ENCODE data around the gene ROCK2.

Gene ROCK2

GRCh38 chr2:11348209-11348749 is 3.8 kb upstream of the ROCK2 start:
- Histone ChIP-seq H3K36me3 (ENCODE audit: control insufficient read depth in 1 of 2, insufficient read depth in 2 of 2, low read length in 2 of 2) (peaks cover 0 to 9% of the 10 kb centered on the region in 2 donors), H3K4me1 (ENCODE audit: control insufficient read depth in 1 of 2, insufficient read depth in 2 of 2, low read length in 2 of 2) (peaks cover 0 to 3% of the 10 kb centered on the region in 2 donors), H3K27ac (ENCODE audit: low read length) (no peak overlapping the region)

GRCh38 chr2:11347403-11347959 is 3.0 kb upstream of the ROCK2 start:
- Histone ChIP-seq H3K36me3 (ENCODE audit: control insufficient read depth in 1 of 2, insufficient read depth in 2 of 2, low read length in 2 of 2) (peaks cover 0 to 9% of the 10 kb centered on the region in 2 donors), H3K4me1 (ENCODE audit: control insufficient read depth in 1 of 2, insufficient read depth in 2 of 2, low read length in 2 of 2) (peaks cover 0 to 3% of the 10 kb centered on the region in 2 donors), H3K27ac (ENCODE audit: low read length) (no peak overlapping the region), H3K27me3 (ENCODE audit: low read depth, low read length) (no peaks in the 10 kb centered on the region), H3K9me3 (ENCODE audit: control insufficient read depth in 1 of 2, low read length in 2 of 2) (no peaks in the 10 kb centered on the region), H3K4me3 (ENCODE audit: low read depth in 1 of 2, low read length in 2 of 2) (no peak overlapping the region)

More at GRCh38 chr2:11348209-11348749, 3.8 kb upstream of the ROCK2 start:
- no peaks in the 10 kb centered on the region for H3K27me3 ChIP-seq (ENCODE audit: low read depth, low read length)
- no peaks in the 10 kb centered on the region for H3K9me3 ChIP-seq (ENCODE audit: control insufficient read depth in 1 of 2, low read length in 2 of 2)
- H3K4me3 ChIP-seq (ENCODE audit: low read depth in 1 of 2, low read length in 2 of 2), result no peak overlapping the region

GRCh38 chr2:11346023-11346482 is 1.6 kb upstream of the ROCK2 start:
- Histone ChIP-seq H3K4me3 (ENCODE audit: low read depth in 1 of 2, low read length in 2 of 2) (no peak overlapping the region), H3K27me3 (ENCODE audit: low read depth, low read length) (no peaks in the 10 kb centered on the region), H3K27ac (ENCODE audit: low read length) (peak overlapping the region; percentile 95), H3K4me1 (ENCODE audit: control insufficient read depth in 1 of 2, insufficient read depth in 2 of 2, low read length in 2 of 2) (peaks cover 0 to 13% of the 10 kb centered on the region in 2 donors), H3K9me3 (ENCODE audit: control insufficient read depth in 1 of 2, low read length in 2 of 2) (no peaks in the 10 kb centered on the region), H3K36me3 (ENCODE audit: control insufficient read depth in 1 of 2, insufficient read depth in 2 of 2, low read length in 2 of 2) (peaks cover 0 to 9% of the 10 kb centered on the region in 2 donors)

- Histone ChIP-seq H3K4me1 (ENCODE audit: control insufficient read depth in 1 of 2, insufficient read depth in 2 of 2, low read length in 2 of 2) (peaks cover 0 to 19% of the 10 kb centered on the region in 2 donors), H3K27me3 (ENCODE audit: low read depth, low read length) (no peaks in the 10 kb centered on the region), H3K27ac (ENCODE audit: low read length) (peak overlapping the region; percentile 95), H3K36me3 (ENCODE audit: control insufficient read depth in 1 of 2, insufficient read depth in 2 of 2, low read length in 2 of 2) (peaks cover 0 to 9% of the 10 kb centered on the region in 2 donors), H3K9me3 (ENCODE audit: control insufficient read depth in 1 of 2, low read length in 2 of 2) (no peaks in the 10 kb centered on the region), H3K4me3 (ENCODE audit: low read depth in 1 of 2, low read length in 2 of 2) (peak overlapping the region; percentile 60 to 63)
These were observed 681 bp upstream of the ROCK2 start for GRCh38 chr2:11344956-11345677.

GRCh38 chr2:11343650-11344341 is 640 bp downstream of the ROCK2 start:
- Histone ChIP-seq H3K4me3 (ENCODE audit: low read depth in 1 of 2, low read length in 2 of 2) (peak overlapping the region; percentile 93 to 96), H3K27ac (ENCODE audit: low read length) (peak overlapping the region; percentile 82), H3K4me1 (ENCODE audit: control insufficient read depth in 1 of 2, insufficient read depth in 2 of 2, low read length in 2 of 2) (peaks cover 0 to 19% of the 10 kb centered on the region in 2 donors), H3K27me3 (ENCODE audit: low read depth, low read length) (no peaks in the 10 kb centered on the region), H3K36me3 (ENCODE audit: control insufficient read depth in 1 of 2, insufficient read depth in 2 of 2, low read length in 2 of 2) (peaks cover 0 to 9% of the 10 kb centered on the region in 2 donors), H3K9me3 (ENCODE audit: control insufficient read depth in 1 of 2, low read length in 2 of 2) (no peaks in the 10 kb centered on the region)

GRCh38 chr2:11343368-11343649 is 1.1 kb downstream of the ROCK2 start:
- H3K4me1 ChIP-seq (ENCODE audit: control insufficient read depth in 1 of 2, insufficient read depth in 2 of 2, low read length in 2 of 2), result peaks cover 0 to 19% of the 10 kb centered on the region in 2 donors

GRCh38 chr2:11342551-11343367 is 1.7 kb downstream of the ROCK2 start:
- Histone ChIP-seq H3K36me3 (ENCODE audit: control insufficient read depth in 1 of 2, insufficient read depth in 2 of 2, low read length in 2 of 2) (peaks cover 0 to 9% of the 10 kb centered on the region in 2 donors), H3K27me3 (ENCODE audit: low read depth, low read length) (no peaks in the 10 kb centered on the region), H3K4me3 (ENCODE audit: low read depth in 1 of 2, low read length in 2 of 2) (peak overlapping the region; percentile 93 to 96), H3K9me3 (ENCODE audit: control insufficient read depth in 1 of 2, low read length in 2 of 2) (no peaks in the 10 kb centered on the region), H3K27ac (ENCODE audit: low read length) (peak overlapping the region; percentile 82), H3K4me1 (ENCODE audit: control insufficient read depth in 1 of 2, insufficient read depth in 2 of 2, low read length in 2 of 2) (peaks cover 0 to 19% of the 10 kb centered on the region in 2 donors)

More at GRCh38 chr2:11343368-11343649, 1.1 kb downstream of the ROCK2 start:
- Histone ChIP-seq H3K36me3 (ENCODE audit: control insufficient read depth in 1 of 2, insufficient read depth in 2 of 2, low read length in 2 of 2) (peaks cover 0 to 9% of the 10 kb centered on the region in 2 donors), H3K27ac (ENCODE audit: low read length) (peak overlapping the region; percentile 82), H3K4me3 (ENCODE audit: low read depth in 1 of 2, low read length in 2 of 2) (peak overlapping the region; percentile 93 to 96), H3K27me3 (ENCODE audit: low read depth, low read length) (no peaks in the 10 kb centered on the region), H3K9me3 (ENCODE audit: control insufficient read depth in 1 of 2, low read length in 2 of 2) (no peaks in the 10 kb centered on the region)

- Histone ChIP-seq H3K4me1 (ENCODE audit: control insufficient read depth in 1 of 2, insufficient read depth in 2 of 2, low read length in 2 of 2) (peaks cover 0 to 16% of the 10 kb centered on the region in 2 donors), H3K9me3 (ENCODE audit: control insufficient read depth in 1 of 2, low read length in 2 of 2) (no peaks in the 10 kb centered on the region), H3K27me3 (ENCODE audit: low read depth, low read length) (no peaks in the 10 kb centered on the region), H3K36me3 (ENCODE audit: control insufficient read depth in 1 of 2, insufficient read depth in 2 of 2, low read length in 2 of 2) (peaks cover 0 to 9% of the 10 kb centered on the region in 2 donors), H3K4me3 (ENCODE audit: low read depth in 1 of 2, low read length in 2 of 2) (peak overlapping the region in 1 of 2 donors; percentile 2), H3K27ac (ENCODE audit: low read length) (peak overlapping the region; percentile 2)
These were observed 3.7 kb downstream of the ROCK2 start for GRCh38 chr2:11340717-11341116.

- H3K27ac ChIP-seq (ENCODE audit: low read length), result no peak overlapping the region
- no peaks in the 10 kb centered on the region for H3K9me3 ChIP-seq (ENCODE audit: control insufficient read depth in 1 of 2, low read length in 2 of 2)
- H3K27me3 ChIP-seq (ENCODE audit: low read depth, low read length), result no peaks in the 10 kb centered on the region
- peaks cover 0 to under 1% of the 10 kb centered on the region in 2 donors for H3K36me3 ChIP-seq (ENCODE audit: control insufficient read depth in 1 of 2, insufficient read depth in 2 of 2, low read length in 2 of 2)
- peaks cover 0 to 16% of the 10 kb centered on the region in 2 donors for H3K4me1 ChIP-seq (ENCODE audit: control insufficient read depth in 1 of 2, insufficient read depth in 2 of 2, low read length in 2 of 2)
- H3K4me3 ChIP-seq (ENCODE audit: low read depth in 1 of 2, low read length in 2 of 2), result no peak overlapping the region
These were observed 4.8 kb downstream of the ROCK2 start for GRCh38 chr2:11339508-11340083.

- Histone ChIP-seq H3K36me3 (ENCODE audit: control insufficient read depth in 1 of 2, insufficient read depth in 2 of 2, low read length in 2 of 2) (no peaks in the 10 kb centered on the region), H3K27ac (ENCODE audit: low read length) (no peak overlapping the region), H3K4me1 (ENCODE audit: control insufficient read depth in 1 of 2, insufficient read depth in 2 of 2, low read length in 2 of 2) (peaks cover 0 to 16% of the 10 kb centered on the region in 2 donors), H3K9me3 (ENCODE audit: control insufficient read depth in 1 of 2, low read length in 2 of 2) (no peaks in the 10 kb centered on the region), H3K4me3 (ENCODE audit: low read depth in 1 of 2, low read length in 2 of 2) (no peak overlapping the region), H3K27me3 (ENCODE audit: low read depth, low read length) (no peaks in the 10 kb centered on the region)
These were observed 5.9 kb downstream of the ROCK2 start for GRCh38 chr2:11338580-11338979.
